ENCODE data around the gene PTPRE.

GRCh38 chr10:128025437-128025836 is 118.5 kb downstream of the PTPRE start:
- no peak for TF ChIP-seq CTCF (conservative IDR thresholded peaks at IDR 0.05)
- no peak for TF ChIP-seq EZH2 (IDR thresholded peaks at IDR 0.05; ENCODE audit: low read depth)
